HepG2 (cell line): ENCODE measurements around the gene REEP3. TPM values are rescaled to one million over a fixed set of nuclear protein-coding genes. Genes with fewer than 3 reads are reported as not detected.

Source experiments
- ATAC-seq: fragments of 200-7000 bp; cut with Tn5 transposase; 3 replicates; pipeline ENCODE4 v1.9.1; 2020; ENCODE audit warnings: mild to moderate bottlenecking, moderate library complexity
- BruUV-seq: library from RNA; stranded (reverse); fragments of 400-500 nt; replicated peaks from 2 replicates; lab custom pipeline; 2021; lab: Mats Ljungman, UMichigan
- CTCF ChIA-PET: fragments of 300-600 bp; formaldehyde crosslinking; extraction: SDS; loops from one replicate; lab custom pipeline; 2021; ENCODE audit warnings: low total read pairs, inconsistent platforms, low intra/inter-chr PET ratio; lab: Yijun Ruan, JAX
- POLR2A ChIA-PET: fragments of 350-600 bp; sonication (Branson Sonifier 250); formaldehyde crosslinking; loops from one replicate; lab custom pipeline; 2020; ENCODE audit warnings: antibody characterized with exemption, inconsistent platforms; lab: Yijun Ruan, JAX
- DNase-seq: peaks from one replicate; pipeline ENCODE4 v3.0.0-alpha.2; 2015; ENCODE audit warnings: low spot score
- FAIRE-seq: peaks from 3 replicates; lab custom pipeline; 2011; peaks lifted over from hg19 to GRCh38; lab: Jason Lieb, UNC
- H2AFZ ChIP-seq: one replicate; pipeline ENCODE4 v1.6.1; 2011; ENCODE audit warnings: low read length, inconsistent platforms
- H3K27ac ChIP-seq: fragments of 300-600 bp; 3 replicates; pipeline ENCODE4 v1.8.0; 2011; ENCODE audit warnings: mixed run types, mild to moderate bottlenecking, mixed read lengths, low read length, inconsistent platforms; ENCODE audit not compliant: insufficient read depth; ENCODE audit errors: extremely low read length
- H3K27me3 ChIP-seq, 2 experiments: fragments of 200-600 bp in 1 of 2; 2 replicates in 1 of 2; 3 replicates in 1 of 2; pipeline versions ENCODE4 v1.6.0 to v1.8.0; 2011; ENCODE audit warnings: low read length in 2 of 2, mild to moderate bottlenecking in 2 of 2, moderate library complexity in 2 of 2, inconsistent platforms in 1 of 2; ENCODE audit not compliant: insufficient read depth in 2 of 2, control insufficient read depth in 1 of 2
- H3K36me3 ChIP-seq, 2 experiments: fragments of 200-600 bp in 1 of 2; replicated peaks in 1 of 2; 2 replicates in 1 of 2; 3 replicates in 1 of 2; pipeline versions ENCODE4 v1.5.1 to v1.8.0; 2011; ENCODE audit warnings: low read length in 2 of 2, inconsistent platforms in 1 of 2; ENCODE audit not compliant: insufficient read depth in 2 of 2, control insufficient read depth in 1 of 2
- H3K4me1 ChIP-seq: 2 replicates; pipeline ENCODE4 v1.5.1; 2012; ENCODE audit warnings: low read length, inconsistent platforms; ENCODE audit not compliant: insufficient read depth
- H3K4me2 ChIP-seq: 2 replicates; pipeline ENCODE4 v1.6.0; 2011; ENCODE audit warnings: low read depth, low read length, inconsistent platforms
- H3K4me3 ChIP-seq, 3 experiments: fragments of 200-600 bp in 1 of 3; sonication (generic), shearing (Covaris generic) in 1 of 3; replicated peaks in 1 of 3; 2 replicates each; pipeline ENCODE4 v1.5.1; 2011 to 2016; ENCODE audit warnings: low read length in 3 of 3, inconsistent platforms in 2 of 3, low read depth in 2 of 3, mild to moderate bottlenecking in 2 of 3, control low read depth in 1 of 3, mixed read lengths in 1 of 3; ENCODE audit not compliant: insufficient read depth in 1 of 3
- H3K79me2 ChIP-seq: one replicate; pipeline ENCODE4 v1.6.1; 2011; ENCODE audit warnings: low read length, inconsistent platforms; ENCODE audit not compliant: insufficient read depth
- H3K9ac ChIP-seq: 2 replicates; pipeline ENCODE4 v1.6.0; 2011; ENCODE audit warnings: mild to moderate bottlenecking, low read depth, low read length, inconsistent platforms; ENCODE audit not compliant: insufficient read depth
- H3K9me3 ChIP-seq: 2 replicates; pipeline ENCODE4 v1.5.1; 2012; ENCODE audit warnings: mild to moderate bottlenecking, low read length
- H4K20me1 ChIP-seq: 2 replicates; pipeline ENCODE4 v1.6.0; 2011; ENCODE audit warnings: inconsistent platforms, mild to moderate bottlenecking, low read length, moderate library complexity; ENCODE audit not compliant: insufficient read depth
- EP300 ChIP-seq, 3 experiments: sonication (generic) in 1 of 3; formaldehyde crosslinking in 1 of 3; IDR thresholded peaks; 2 replicates each; pipeline versions ENCODE4 v1.5.1 to v1.6.1; 2011 to 2020; ENCODE audit warnings: low read depth in 2 of 3, low read length in 2 of 3, borderline replicate concordance in 1 of 3, improper control_type of control experiment in 1 of 3, mild to moderate bottlenecking in 1 of 3, missing genetic modification reagents in 1 of 3, moderate library complexity in 1 of 3
- FOXA1 ChIP-seq, 2 experiments: fragments of 450-650 bp in 1 of 2; sonication (generic) in 1 of 2; formaldehyde crosslinking in 1 of 2; IDR thresholded peaks; 2 replicates each; pipeline versions ENCODE4 v1.4.0 to v1.6.1; 2016 to 2020; ENCODE audit warnings: missing genetic modification reagents in 1 of 2
- FOXA3 ChIP-seq: IDR thresholded peaks from 2 replicates; pipeline ENCODE4 v1.6.1; 2016; ENCODE audit warnings: missing genetic modification reagents, missing compliant biosample characterization
- HNRNPK ChIP-seq: fragments of 200-400 bp; formaldehyde crosslinking; IDR thresholded peaks from 2 replicates; pipeline ENCODE4 v1.6.1; 2018; ENCODE audit warnings: low read length, low read depth, moderate library complexity, mild to moderate bottlenecking; ENCODE audit not compliant: poor library complexity, severe bottlenecking
- KIAA2018 ChIP-seq: sonication (generic); formaldehyde crosslinking; IDR thresholded peaks from 2 replicates; pipeline ENCODE4 v1.5.0; 2020; ENCODE audit warnings: mild to moderate bottlenecking, missing genetic modification reagents, borderline replicate concordance
- MAZ ChIP-seq, 2 experiments: sonication (generic) in 1 of 2; formaldehyde crosslinking in 1 of 2; IDR thresholded peaks; 2 replicates each; pipeline versions ENCODE4 v1.5.0 to v1.6.1; 2012 to 2020; ENCODE audit warnings: low read depth in 2 of 2, mild to moderate bottlenecking in 2 of 2, borderline replicate concordance in 1 of 2, improper control_type of control experiment in 1 of 2, low read length in 1 of 2, missing genetic modification reagents in 1 of 2, moderate library complexity in 1 of 2
- NFIC ChIP-seq: IDR thresholded peaks from 2 replicates; pipeline ENCODE4 v1.6.1; 2012; ENCODE audit warnings: mild to moderate bottlenecking, low read length, inconsistent platforms
- PATZ1 ChIP-seq: sonication (generic); formaldehyde crosslinking; IDR thresholded peaks from 2 replicates; pipeline ENCODE4 v1.4.0; 2020; ENCODE audit warnings: missing genetic modification reagents
- ZNF143 ChIP-seq: sonication (generic); formaldehyde crosslinking; IDR thresholded peaks from 2 replicates; pipeline ENCODE4 v1.4.0; 2020; ENCODE audit warnings: missing genetic modification reagents
- WGBS: methylation state at CpG from one replicate; pipeline ENCODE4 v1.1.6; 2017; ENCODE audit warnings: low lambda C conversion rate; 5-methylcytosine and 5-hydroxymethylcytosine counted together
- in situ Hi-C: cut with HindIII; loops from 2 replicates; pipeline ENCODE4 v1.10.0; 2017; ENCODE audit warnings: low pct_unique_long_range_greater_than_20kb; ENCODE audit not compliant: extremely low pct_ligation_motif_present
- intact Hi-C: fragments of 100-400 bp; cut with micrococcal nuclease; formaldehyde crosslinking; loops from one replicate; pipeline ENCODE4 v1.10.0; 2022; ENCODE audit not compliant: unreplicated experiment
- polyA plus RNA-seq, 8 experiments: library from polyadenylated mRNA; depleted of rRNA in 3 of 8; stranded (reverse) in 7 of 8; unstranded in 1 of 8; fragments of >200 nt; fragmentation: Illumina TruSeq in 4 of 8; extraction: Trizol in 4 of 8; gene quantifications; 2 replicates each; pipeline versions ENCODE4 v1.2.1 to v1.2.3, GENCODE V29; 2011 to 2016; ENCODE audit warnings: low read depth in 4 of 8, missing spikeins in 1 of 8, mixed read lengths in 1 of 8; ENCODE audit not compliant: insufficient read depth in 1 of 8
- total RNA-seq, 5 experiments: library from RNA; depleted of rRNA; stranded (reverse); fragments of >200 nt; fragmentation: Illumina TruSeq; extraction: Trizol; gene quantifications; 2 replicates each; pipeline ENCODE4 v1.2.3, GENCODE V29; 2016; ENCODE audit warnings: low read depth in 1 of 5

The REEP3 gene
- total and polyA plus RNA-seq, 2 of the 13 experiments (the other 11 are each of a cell fraction or from before 2014, with no cell fraction given), result 7.1 to 31.4 TPM

GRCh38 chr10:63505562-63505961, 15.6 kb upstream of the REEP3 start:
- in situ Hi-C loops, result no loop called here
- ATAC-seq, result peak; percentile 34; the same call in 2 of the 3 replicates
- TF ChIP-seq HNRNPK (peak; percentile 43), MAZ (IDR thresholded peaks at IDR 0.05; ENCODE audit: borderline replicate concordance, low read depth, low read length) (no peak), MAZ (CRISPR knock-in tag; IDR thresholded peaks at IDR 0.05; ENCODE audit: low read depth) (no peak), ZNF143 (no peak), PATZ1 (peak; percentile 72; the same call in 1 of the 2 replicates), NFIC (0 out of 2 replicates have a peak, but pooled peaks have one; percentile 36), FOXA1 (IDR thresholded peaks at IDR 0.05) (no peak), FOXA1 (CRISPR knock-in tag; IDR thresholded peaks at IDR 0.05) (0 out of 2 replicates have a peak, but pooled peaks have one; percentile 25), KIAA2018 (CRISPR knock-in tag) (no peak), EP300 (IDR thresholded peaks at IDR 0.05; ENCODE audit: low read depth in 2 of 2, low read length in 2 of 2) (peak in 1 of 2 experiments; percentile 34; a peak in 1 of 4 replicates), EP300 (CRISPR knock-in tag; IDR thresholded peaks at IDR 0.05; ENCODE audit: borderline replicate concordance) (no peak), FOXA3 (CRISPR knock-in tag) (peak; percentile 24; the same call in 1 of the 2 replicates)

More at GRCh38 chr10:63505562-63505961, 15.6 kb upstream of the REEP3 start:
- H3K27ac ChIP-seq, result peak overlapping the region; percentile 57
- H3K36me3 ChIP-seq, result no peaks in the 10 kb centered on the region
- intact Hi-C loops, result no loop called here
- H3K4me1 ChIP-seq, result peaks cover 38% of the 10 kb centered on the region
- H3K27me3 ChIP-seq, result no peaks in the 10 kb centered on the region
- CTCF ChIA-PET, result no interaction called here
- H3K79me2 ChIP-seq, result peaks cover 84% of the 10 kb centered on the region
- FAIRE-seq, result peak; percentile 4
- POLR2A ChIA-PET, result interaction anchor here (0.7 kb wide), 1 partner anchor 237 kb away, joined by 3 read pairs; no protein-coding TSS in a partner anchor
- H3K9me3 ChIP-seq, result no peaks in the 10 kb centered on the region
- H4K20me1 ChIP-seq, result peaks cover 15% of the 10 kb centered on the region
- no peak overlapping the region for H2AFZ ChIP-seq
- DNase-seq, result peak; percentile 35
- 45% methylated on average over 2 of the region's 2 CpGs for WGBS
- 0 out of 6 replicates have a peak overlapping the region, but pooled peaks of 1 of the 3 experiments have one; percentile 10 for H3K4me3 ChIP-seq
- H3K4me2 ChIP-seq, result peak overlapping the region; percentile 50
- H3K9ac ChIP-seq, result no peak overlapping the region
- no TSS peak for BruUV-seq
